ENCODE measurements around the gene EMP2.

The EMP2 gene

GRCh38 chr16:10614685-10615084 is 34.3 kb upstream of the EMP2 start:
- no peak for DNase-seq (ENCODE audit: low spot score)
- Histone ChIP-seq H3K4me3 (ENCODE audit: severe bottlenecking) (no peak overlapping the region), H3K9me3 (ENCODE audit: severe bottlenecking) (no peaks in the 10 kb centered on the region), H3K36me3 (ENCODE audit: low read depth) (no peaks in the 10 kb centered on the region), H3K4me1 (ENCODE audit: insufficient read depth, poor library complexity, severe bottlenecking) (peaks cover 36% of the 10 kb centered on the region), H3K27me3 (ENCODE audit: insufficient read depth, poor library complexity, severe bottlenecking) (no peaks in the 10 kb centered on the region), H3K27ac (ENCODE audit: poor library complexity, severe bottlenecking) (no peak overlapping the region)
- no peak for ATAC-seq (ENCODE audit: low read depth)
- TF ChIP-seq CTCF (IDR thresholded peaks at IDR 0.05; ENCODE audit: poor library complexity, severe bottlenecking), result no peak

GRCh38 chr16:10613785-10614485 is 33.5 kb upstream of the EMP2 start:
- peaks cover 42% of the 10 kb centered on the region for H3K4me1 ChIP-seq (ENCODE audit: insufficient read depth, poor library complexity, severe bottlenecking)
- no peak for DNase-seq (ENCODE audit: low spot score)

GRCh38 chr16:10612649-10613179 is 32.3 kb upstream of the EMP2 start:
- DNase-seq (ENCODE audit: low spot score) (no peak), ATAC-seq (ENCODE audit: low read depth) (no peak)
- Histone ChIP-seq H3K36me3 (ENCODE audit: low read depth) (no peaks in the 10 kb centered on the region), H3K27ac (ENCODE audit: poor library complexity, severe bottlenecking) (no peak overlapping the region), H3K4me3 (ENCODE audit: severe bottlenecking) (no peak overlapping the region), H3K27me3 (ENCODE audit: insufficient read depth, poor library complexity, severe bottlenecking) (no peaks in the 10 kb centered on the region), H3K9me3 (ENCODE audit: severe bottlenecking) (no peaks in the 10 kb centered on the region), H3K4me1 (ENCODE audit: insufficient read depth, poor library complexity, severe bottlenecking) (peaks cover 31% of the 10 kb centered on the region)
- TF ChIP-seq CTCF (IDR thresholded peaks at IDR 0.05; ENCODE audit: poor library complexity, severe bottlenecking), result no peak

More at GRCh38 chr16:10613785-10614485, 33.5 kb upstream of the EMP2 start:
- ATAC-seq (ENCODE audit: low read depth), result no peak
- no peak for TF ChIP-seq CTCF (IDR thresholded peaks at IDR 0.05; ENCODE audit: poor library complexity, severe bottlenecking)
- Histone ChIP-seq H3K27ac (ENCODE audit: poor library complexity, severe bottlenecking) (no peak overlapping the region), H3K36me3 (ENCODE audit: low read depth) (no peaks in the 10 kb centered on the region), H3K27me3 (ENCODE audit: insufficient read depth, poor library complexity, severe bottlenecking) (no peaks in the 10 kb centered on the region), H3K9me3 (ENCODE audit: severe bottlenecking) (no peaks in the 10 kb centered on the region), H3K4me3 (ENCODE audit: severe bottlenecking) (no peak overlapping the region)

GRCh38 chr16:10611825-10612342 is 31.5 kb upstream of the EMP2 start:
- Histone ChIP-seq H3K27ac (ENCODE audit: poor library complexity, severe bottlenecking) (no peak overlapping the region), H3K36me3 (ENCODE audit: low read depth) (no peaks in the 10 kb centered on the region), H3K9me3 (ENCODE audit: severe bottlenecking) (no peaks in the 10 kb centered on the region), H3K4me1 (ENCODE audit: insufficient read depth, poor library complexity, severe bottlenecking) (peaks cover 23% of the 10 kb centered on the region), H3K4me3 (ENCODE audit: severe bottlenecking) (no peak overlapping the region), H3K27me3 (ENCODE audit: insufficient read depth, poor library complexity, severe bottlenecking) (no peaks in the 10 kb centered on the region)
- DNase-seq (ENCODE audit: low spot score) (no peak), ATAC-seq (ENCODE audit: low read depth) (no peak)
- TF ChIP-seq CTCF (IDR thresholded peaks at IDR 0.05; ENCODE audit: poor library complexity, severe bottlenecking), result no peak
